GM20000 (cell line): Measurements from ENCODE around the gene LGALS16.

Source experiments
- DNase-seq: peaks from one replicate; pipeline ENCODE4 v3.0.0; 2012; ENCODE audit warnings: low spot score
- CTCF ChIP-seq: IDR thresholded peaks from 2 replicates; pipeline ENCODE4 v1.5.1; 2012; ENCODE audit warnings: mild to moderate bottlenecking, control low read depth; ENCODE audit errors: extremely low read depth, missing control alignments

Gene LGALS16

GRCh38 chr19:39692822-39693221, 37.1 kb downstream of the LGALS16 start:
- no peak for TF ChIP-seq CTCF

GRCh38 chr19:39695759-39696158, 40.0 kb downstream of the LGALS16 start:
- DNase-seq: no peak
- TF ChIP-seq CTCF: no peak

More at GRCh38 chr19:39692822-39693221, 37.1 kb downstream of the LGALS16 start:
- no peak for DNase-seq

GRCh38 chr19:39696387-39696786, 40.7 kb downstream of the LGALS16 start:
- no peak for TF ChIP-seq CTCF
- no peak for DNase-seq

- DNase-seq: no peak
- TF ChIP-seq CTCF: no peak
Measured at GRCh38 chr19:39698535-39698934, 42.8 kb downstream of the LGALS16 start.

GRCh38 chr19:39701291-39701690, 45.6 kb downstream of the LGALS16 start:
- TF ChIP-seq CTCF: no peak
- no peak for DNase-seq

- no peak for TF ChIP-seq CTCF
- DNase-seq: peak; percentile 31
Measured at GRCh38 chr19:39704181-39705044, 48.7 kb downstream of the LGALS16 start, which contains the start of gene LGALS14. Gene LGALS14 (plus strand): TSS chr19:39704481. CDS start chr19:39704529, 48 bp downstream.

GRCh38 chr19:39705578-39706188, 50.0 kb downstream of the LGALS16 start:
- TF ChIP-seq CTCF: no peak
- DNase-seq: peak; percentile 35
